Glutamatergic neuron (in vitro differentiated cells): ENCODE measurements around the gene FOXR1. TPM values are rescaled to one million over a fixed set of nuclear protein-coding genes. Genes with fewer than 3 reads are reported as not detected.

ENCODE experiments used
- DNase-seq: peaks from one replicate; pipeline ENCODE4 v3.0.0; 2022
- H3K27ac Mint-ChIP-seq: one replicate; pipeline ENCODE4 v1.8.0; 2020; ENCODE audit warnings: mild to moderate bottlenecking, mixed read lengths, inconsistent platforms; ENCODE audit not compliant: unreplicated experiment
- H3K27me3 Mint-ChIP-seq: one replicate; pipeline ENCODE4 v1.8.0; 2020; ENCODE audit warnings: mild to moderate bottlenecking, moderate library complexity, mixed read lengths, inconsistent platforms; ENCODE audit not compliant: unreplicated experiment
- H3K36me3 Mint-ChIP-seq: one replicate; pipeline ENCODE4 v1.8.0; 2020; ENCODE audit warnings: mild to moderate bottlenecking, mixed read lengths, inconsistent platforms; ENCODE audit not compliant: unreplicated experiment
- H3K4me1 Mint-ChIP-seq: one replicate; pipeline ENCODE4 v1.8.0; 2020; ENCODE audit warnings: mild to moderate bottlenecking, low read depth, mixed read lengths, inconsistent platforms; ENCODE audit not compliant: unreplicated experiment
- H3K4me3 Mint-ChIP-seq: one replicate; pipeline ENCODE4 v1.8.0; 2020; ENCODE audit warnings: mild to moderate bottlenecking, mixed read lengths, inconsistent platforms; ENCODE audit not compliant: unreplicated experiment
- H3K9me3 Mint-ChIP-seq: one replicate; pipeline ENCODE4 v1.8.0; 2020; ENCODE audit warnings: mild to moderate bottlenecking, moderate library complexity, mixed read lengths, inconsistent platforms; ENCODE audit not compliant: unreplicated experiment
- total RNA-seq: library from RNA; stranded (reverse); fragmentation: NEBNext Ultra II Directional; extraction: Animal tissue kit (Norgen Biotek cat#: 25700); gene quantifications from one replicate; pipeline ENCODE4 v1.2.1, GENCODE V29; 2021; ENCODE audit not compliant: unreplicated experiment
- TF ChIP-seq, protein P1 (sequence below): fragments of 200-600 bp; sonication (generic); IDR thresholded peaks from one replicate; pipeline ENCODE4 v1.5.0; 2021; ENCODE audit not compliant: partially characterized antibody, unreplicated experiment

FOXR1 gene
- total RNA-seq, 1 donor from 2014 or later = not detected

DNA sequence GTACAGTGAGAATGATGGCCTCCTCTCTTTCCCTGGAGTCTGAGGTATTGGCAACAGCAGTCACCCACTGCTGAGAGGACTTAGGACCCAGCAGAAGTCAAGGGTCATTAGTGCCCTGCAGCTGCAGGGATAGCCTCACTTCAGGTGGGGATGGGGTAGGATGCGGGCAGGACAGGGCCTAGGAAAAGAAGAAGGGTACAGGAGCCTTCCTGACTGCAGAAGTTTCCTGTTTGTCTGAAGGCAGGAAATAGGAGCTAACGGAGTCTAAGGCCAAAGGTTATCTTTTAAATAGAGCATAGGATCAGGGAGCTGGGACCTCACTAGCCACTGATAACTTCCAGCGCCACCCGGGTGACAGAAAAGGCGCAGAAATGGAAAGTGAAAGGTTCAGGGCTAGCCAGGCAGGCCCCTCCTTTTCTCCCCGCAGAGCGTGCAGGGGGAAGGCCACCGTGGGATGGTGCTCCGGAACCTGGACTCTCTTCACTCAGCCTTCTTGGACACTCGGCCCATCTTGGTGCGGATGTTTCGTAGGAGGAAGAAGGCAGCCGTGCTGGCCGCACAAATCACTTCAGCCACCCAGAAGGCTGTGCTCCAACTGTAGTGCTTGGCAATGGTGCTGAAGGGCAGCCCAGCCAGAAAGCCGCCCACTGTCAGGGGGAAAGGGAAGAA is 53.0 kb downstream of the FOXR1 start:
- Mint-ChIP-seq H3K36me3 (no peaks in the 10 kb centered on the region), H3K4me1 (peaks cover 13% of the 10 kb centered on the region), H3K4me3 (no peak overlapping the region), H3K9me3 (peaks cover 3% of the 10 kb centered on the region), H3K27ac (no peak overlapping the region), H3K27me3 (peaks cover 2% of the 10 kb centered on the region)
- TF ChIP-seq, protein P1, sequence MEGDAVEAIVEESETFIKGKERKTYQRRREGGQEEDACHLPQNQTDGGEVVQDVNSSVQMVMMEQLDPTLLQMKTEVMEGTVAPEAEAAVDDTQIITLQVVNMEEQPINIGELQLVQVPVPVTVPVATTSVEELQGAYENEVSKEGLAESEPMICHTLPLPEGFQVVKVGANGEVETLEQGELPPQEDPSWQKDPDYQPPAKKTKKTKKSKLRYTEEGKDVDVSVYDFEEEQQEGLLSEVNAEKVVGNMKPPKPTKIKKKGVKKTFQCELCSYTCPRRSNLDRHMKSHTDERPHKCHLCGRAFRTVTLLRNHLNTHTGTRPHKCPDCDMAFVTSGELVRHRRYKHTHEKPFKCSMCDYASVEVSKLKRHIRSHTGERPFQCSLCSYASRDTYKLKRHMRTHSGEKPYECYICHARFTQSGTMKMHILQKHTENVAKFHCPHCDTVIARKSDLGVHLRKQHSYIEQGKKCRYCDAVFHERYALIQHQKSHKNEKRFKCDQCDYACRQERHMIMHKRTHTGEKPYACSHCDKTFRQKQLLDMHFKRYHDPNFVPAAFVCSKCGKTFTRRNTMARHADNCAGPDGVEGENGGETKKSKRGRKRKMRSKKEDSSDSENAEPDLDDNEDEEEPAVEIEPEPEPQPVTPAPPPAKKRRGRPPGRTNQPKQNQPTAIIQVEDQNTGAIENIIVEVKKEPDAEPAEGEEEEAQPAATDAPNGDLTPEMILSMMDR = no peak
- no peak for DNase-seq

DNA sequence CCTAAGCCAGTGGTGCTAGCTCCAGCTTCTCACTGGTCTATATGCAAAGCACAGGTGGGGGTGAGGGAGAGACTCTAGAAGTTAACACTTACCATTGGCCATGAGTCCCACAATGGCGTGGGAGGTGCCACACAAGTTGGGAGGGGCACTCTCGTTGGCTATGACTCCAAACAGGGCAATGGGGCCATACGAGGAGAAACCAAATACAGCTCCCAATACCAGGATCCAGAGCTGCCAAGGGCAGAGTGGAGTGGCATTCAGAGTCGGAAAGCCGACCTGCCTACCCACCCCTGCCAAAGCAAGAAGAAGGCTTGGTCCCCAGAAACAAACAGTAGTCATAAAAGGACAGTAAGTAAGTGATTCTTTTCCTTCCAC is 53.5 kb downstream of the FOXR1 start:
- Mint-ChIP-seq H3K4me3 (no peak overlapping the region), H3K4me1 (peaks cover 12% of the 10 kb centered on the region), H3K27ac (no peak overlapping the region), H3K36me3 (no peaks in the 10 kb centered on the region), H3K27me3 (peaks cover 5% of the 10 kb centered on the region), H3K9me3 (peaks cover 3% of the 10 kb centered on the region)
- DNase-seq = no peak
- TF ChIP-seq, protein P1 = no peak

DNA sequence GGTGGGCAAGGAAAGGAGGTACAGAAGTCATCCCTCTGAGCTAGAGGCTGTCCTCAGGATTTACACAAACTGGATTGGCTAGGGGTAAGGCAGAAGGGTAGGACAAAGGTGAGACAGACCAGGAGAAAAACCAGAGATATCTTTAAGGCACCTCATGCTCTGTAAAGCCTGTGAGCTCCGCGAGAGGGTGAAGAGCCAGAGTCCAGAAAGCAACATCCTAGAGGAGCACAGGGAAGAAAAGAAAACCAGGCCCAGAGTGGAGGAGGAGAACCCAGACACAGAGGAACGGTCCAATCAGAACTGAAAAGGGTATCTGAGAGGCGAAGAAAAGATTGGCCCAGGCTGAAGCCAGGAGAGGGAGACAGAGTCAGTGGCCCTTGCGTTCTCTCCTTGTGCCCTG is 54.0 kb downstream of the FOXR1 start:
- Mint-ChIP-seq H3K36me3 (no peaks in the 10 kb centered on the region), H3K9me3 (peaks cover 3% of the 10 kb centered on the region), H3K27ac (no peak overlapping the region), H3K4me3 (no peak overlapping the region), H3K4me1 (peaks cover 11% of the 10 kb centered on the region), H3K27me3 (peaks cover 5% of the 10 kb centered on the region)
- TF ChIP-seq, protein P1 = no peak
- DNase-seq = no peak

DNA sequence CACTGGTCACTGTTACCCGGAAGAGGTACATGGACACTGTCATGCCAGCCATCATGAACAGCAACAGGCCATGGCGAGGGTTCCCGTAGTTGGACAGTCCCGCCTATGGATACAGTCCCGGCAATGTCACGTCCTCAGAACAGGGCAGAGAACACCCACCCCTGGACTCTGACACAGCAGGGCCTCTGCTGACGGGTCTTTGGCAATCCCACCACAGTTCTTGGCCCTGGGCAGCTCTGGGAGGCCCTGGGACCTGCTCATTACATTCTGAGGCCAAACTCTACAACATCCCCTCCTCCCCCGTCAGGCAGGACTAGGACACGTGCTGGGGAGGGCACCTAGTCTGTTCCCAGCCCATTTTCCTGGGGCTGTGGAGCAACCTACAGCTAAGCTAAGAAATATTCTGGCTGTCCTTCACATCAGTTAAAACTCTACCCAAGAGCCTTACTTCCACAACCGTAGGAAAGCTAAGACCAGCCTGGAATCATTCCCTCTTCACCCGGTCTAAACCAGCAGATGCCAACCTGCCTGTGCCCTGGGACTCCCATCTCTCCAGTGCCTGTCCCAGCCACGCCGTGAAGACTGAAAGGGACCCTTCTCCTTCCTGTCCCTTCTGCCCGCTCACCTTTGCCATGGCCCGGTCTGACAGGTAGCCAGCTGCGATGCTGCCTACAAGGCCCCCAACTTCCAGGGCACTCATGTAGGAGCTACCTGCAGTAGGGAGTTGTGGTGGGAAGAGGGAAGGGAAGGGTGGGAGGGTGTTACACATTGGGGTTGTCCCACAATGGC is 54.6 kb downstream of the FOXR1 start:
- DNase-seq = no peak
- H3K27ac Mint-ChIP-seq = no peak overlapping the region
- TF ChIP-seq, protein P1 = no peak
- peaks cover 5% of the 10 kb centered on the region for H3K27me3 Mint-ChIP-seq
- H3K4me1 Mint-ChIP-seq = peaks cover 11% of the 10 kb centered on the region
- H3K9me3 Mint-ChIP-seq = peaks cover 3% of the 10 kb centered on the region
- no peak overlapping the region for H3K4me3 Mint-ChIP-seq
- H3K36me3 Mint-ChIP-seq = no peaks in the 10 kb centered on the region

DNA sequence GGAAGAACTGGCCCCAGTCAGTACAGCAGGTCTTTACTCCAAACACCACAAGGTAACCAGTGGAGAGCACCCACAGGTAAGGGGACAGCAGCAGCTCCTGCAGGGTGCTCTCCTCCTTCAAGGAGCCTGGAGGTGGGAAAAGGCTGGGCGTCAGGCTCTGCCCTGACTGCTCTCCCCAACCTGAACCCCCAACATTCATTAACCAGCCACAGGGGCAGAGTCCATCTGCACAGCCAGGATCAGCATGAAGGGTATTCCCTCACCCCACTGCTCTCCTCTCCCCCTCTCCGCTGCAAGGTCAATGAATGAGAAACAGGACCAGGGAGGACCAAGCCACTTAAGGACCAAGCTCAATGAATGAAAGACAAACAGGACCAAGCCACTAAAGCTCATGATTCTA is 55.4 kb downstream of the FOXR1 start:
- no peak overlapping the region for H3K4me3 Mint-ChIP-seq
- H3K4me1 Mint-ChIP-seq = peaks cover 11% of the 10 kb centered on the region
- no peak for DNase-seq
- H3K27ac Mint-ChIP-seq = no peak overlapping the region
- peaks cover 5% of the 10 kb centered on the region for H3K27me3 Mint-ChIP-seq
- TF ChIP-seq, protein P1 = no peak
- H3K9me3 Mint-ChIP-seq = peaks cover 3% of the 10 kb centered on the region
- H3K36me3 Mint-ChIP-seq = no peaks in the 10 kb centered on the region
